ENCODE data around the gene RIC3. TPM values are rescaled to one million over a fixed set of nuclear protein-coding genes. Genes with fewer than 3 reads are reported as not detected.

Gene RIC3
- total RNA-seq, 1 experiment from 2014 or later = not detected

- H3K9ac ChIP-seq (ENCODE audit: low read length) = no peak overlapping the region
- CTCF ChIA-PET = interaction anchor here (6.6 kb wide), 1 partner anchor 349 kb away, joined by 27 read pairs; no protein-coding TSS in a partner anchor
- no peaks in the 10 kb centered on the region for H3K9me2 ChIP-seq (ENCODE audit: insufficient read depth)
- ATAC-seq = no peak
- no peak overlapping the region for H3K27ac ChIP-seq (ENCODE audit: low read depth, low read length)
- H3K27me3 ChIP-seq (ENCODE audit: insufficient read depth, low read length) = no peaks in the 10 kb centered on the region
- no peaks in the 10 kb centered on the region for H3K79me2 ChIP-seq (ENCODE audit: insufficient read depth, low read length)
- H3K9me3 ChIP-seq (ENCODE audit: control insufficient read depth in 1 of 2, insufficient read depth in 1 of 2, low read depth in 1 of 2, low read length in 2 of 2) = no peaks in the 10 kb centered on the region
- H3K4me1 ChIP-seq (ENCODE audit: control insufficient read depth in 1 of 2, insufficient read depth in 2 of 2, low read length in 2 of 2) = no peaks in the 10 kb centered on the region
- no peak overlapping the region for H2AFZ ChIP-seq (ENCODE audit: low read depth, low read length, poor library complexity, severe bottlenecking)
- intact Hi-C loops (cut with micrococcal nuclease) = no loop called here
- RAD21 ChIA-PET (ENCODE audit: low non-redundant PET in 1 of 2, low total read pairs in 2 of 2, uncharacterized antibody in 2 of 2, unreplicated experiment in 2 of 2) = no interaction called here
- no peak for TF ChIP-seq POLR2AphosphoS5 (IDR thresholded peaks at IDR 0.05; ENCODE audit: low read depth, low read length)
- TF ChIP-seq EGR1 (IDR thresholded peaks at IDR 0.05; ENCODE audit: low read depth) = no peak
- no peak for TF ChIP-seq JUND (IDR thresholded peaks at IDR 0.05)
- no peak for TF ChIP-seq POLR2A (IDR thresholded peaks at IDR 0.05; ENCODE audit: borderline replicate concordance, extremely low read depth, insufficient read depth, insufficient read length)
- no peak for TF ChIP-seq FOSL1 (IDR thresholded peaks at IDR 0.05; ENCODE audit: low read depth)
- TF ChIP-seq ZNF274 (IDR thresholded peaks at IDR 0.05; ENCODE audit: low read depth, low read length) = no peak
- TF ChIP-seq CEBPB (IDR thresholded peaks at IDR 0.05; ENCODE audit: low read depth) = no peak
- no peak for TF ChIP-seq RAD21 (IDR thresholded peaks at IDR 0.05; ENCODE audit: low read depth)
- TF ChIP-seq ZFX (IDR thresholded peaks at IDR 0.05) = no peak
- TF ChIP-seq ZBTB33 (IDR thresholded peaks at IDR 0.05; ENCODE audit: extremely low read depth, insufficient replicate concordance, low read length) = no peak
- no peak for TF ChIP-seq EZH2 (IDR thresholded peaks at IDR 0.05)
- no peak for TF ChIP-seq ELF1 (IDR thresholded peaks at IDR 0.05; ENCODE audit: borderline replicate concordance, low read depth)
- no peak for TF ChIP-seq TCF7L2 (IDR thresholded peaks at IDR 0.05; ENCODE audit: borderline replicate concordance, extremely low read depth, insufficient read depth, insufficient read length)
- no peak for TF ChIP-seq SRF (IDR thresholded peaks at IDR 0.05; ENCODE audit: low read depth)
- no TSS peak for BruUV-seq (replicated peaks)
- POLR2A ChIA-PET = no interaction called here
- H3K4me3 ChIP-seq (replicated peaks in 1 of 2; ENCODE audit: low read depth in 1 of 2, low read length in 2 of 2) = no peak overlapping the region
- DNase-seq (ENCODE audit: low read depth, low spot score) = no peak
- H3K36me3 ChIP-seq (ENCODE audit: control insufficient read depth in 1 of 2, insufficient read depth in 2 of 2, low read length in 2 of 2) = no peaks in the 10 kb centered on the region
- H3K4me2 ChIP-seq (ENCODE audit: low read length) = no peak overlapping the region
- H4K20me1 ChIP-seq (ENCODE audit: insufficient read depth) = no peaks in the 10 kb centered on the region
Observed at GRCh38 chr11:8217926-8218325, 49.1 kb upstream of the RIC3 start.
